HT1080 (cell line): Measurements from ENCODE around the gene ZNF282. TPM values are rescaled to one million over a fixed set of nuclear protein-coding genes. Genes with fewer than 3 reads are reported as not detected.
A peak's percentile ranks its signal among the peaks of the same experiment; 100 is the strongest.
"Not testable (repeated sequence)": the region's sequence is repeated elsewhere in the genome, so short reads cannot be mapped to it uniquely, and the experiment has no call there.

ENCODE experiments used
- DNase-seq: peaks from one replicate; pipeline ENCODE4 v3.0.0-alpha.2; 2015; ENCODE audit warnings: low read depth
- total RNA-seq: library from RNA; depleted of rRNA; stranded (reverse); fragments of >200 nt; shearing (Covaris generic); gene quantifications from 2 replicates; pipeline ENCODE4 v1.2.3, GENCODE V29; 2014

The ZNF282 gene
- total RNA-seq, 1 experiment from 2014 or later: 30.4 TPM

GRCh38 chr7:149223761-149224160 is 28.4 kb downstream of the ZNF282 start:
- DNase-seq: no peak

- DNase-seq: no peak
Observed at GRCh38 chr7:149224352-149224751, 29.0 kb downstream of the ZNF282 start.

- DNase-seq: no peak
Observed at GRCh38 chr7:149225106-149225505, 29.8 kb downstream of the ZNF282 start.

GRCh38 chr7:149225656-149226055 is 30.3 kb downstream of the ZNF282 start:
- DNase-seq: no peak

GRCh38 chr7:149226366-149226765 is 31.0 kb downstream of the ZNF282 start:
- not testable (repeated sequence) for DNase-seq

GRCh38 chr7:149226840-149227494 is 31.6 kb downstream of the ZNF282 start:
- no peak for DNase-seq

- DNase-seq: no peak
Observed at GRCh38 chr7:149228831-149229471, 33.6 kb downstream of the ZNF282 start.

GRCh38 chr7:149229526-149229925 is 34.2 kb downstream of the ZNF282 start:
- no peak for DNase-seq

GRCh38 chr7:149232362-149232761 is 37.0 kb downstream of the ZNF282 start:
- no peak for DNase-seq

GRCh38 chr7:149233655-149234204 is 38.4 kb downstream of the ZNF282 start:
- DNase-seq: peak; percentile 98

GRCh38 chr7:149237502-149237901 is 42.2 kb downstream of the ZNF282 start:
- DNase-seq: no peak

- DNase-seq: peak; percentile 37
Observed at GRCh38 chr7:149238051-149238450, 42.7 kb downstream of the ZNF282 start.

- DNase-seq: peak; percentile 92
Observed at GRCh38 chr7:149239345-149240143, 44.2 kb downstream of the ZNF282 start, which contains the start of gene ZNF212. ZNF212 (plus strand) TSS chr7:149239651; CDS start chr7:149239779, 128 bp downstream.

- no peak for DNase-seq
Observed at GRCh38 chr7:149240637-149241036, 45.3 kb downstream of the ZNF282 start.

GRCh38 chr7:149241696-149242095 is 46.4 kb downstream of the ZNF282 start:
- no peak for DNase-seq

GRCh38 chr7:149245244-149245643 is 49.9 kb downstream of the ZNF282 start:
- DNase-seq: peak; percentile 58

GRCh38 chr7:149245744-149246143 is 50.4 kb downstream of the ZNF282 start:
- no peak for DNase-seq

GRCh38 chr7:149248777-149249176 is 53.4 kb downstream of the ZNF282 start:
- no peak for DNase-seq

- not testable (repeated sequence) for DNase-seq
Observed at GRCh38 chr7:149250151-149250550, 54.8 kb downstream of the ZNF282 start.

- not testable (repeated sequence) for DNase-seq
Observed at GRCh38 chr7:149251518-149251917, 56.2 kb downstream of the ZNF282 start.

GRCh38 chr7:149252378-149252777 is 57.0 kb downstream of the ZNF282 start:
- DNase-seq: no peak

- DNase-seq: no peak
Observed at GRCh38 chr7:149253665-149254064, 58.3 kb downstream of the ZNF282 start.
